Suprapubic skin (tissue), 3 donors: Measurements from ENCODE around the gene BMPR1B.

Experiments used
- CTCF ChIP-seq, 2 donors: fragments of 200-600 bp in 1 of 2; fragments of 450-650 bp in 1 of 2; sonication (generic) in 1 of 2; IDR thresholded peaks; one replicate each; pipeline ENCODE4 v1.5.1; 2016 to 2019; ENCODE audit warnings: antibody characterized with exemption in 2 of 2, mild to moderate bottlenecking in 1 of 2, moderate library complexity in 1 of 2
- POLR2A ChIP-seq, 2 donors: fragments of 450-650 bp; IDR thresholded peaks; one replicate each; pipeline ENCODE4 v1.6.1; 2017; ENCODE audit warnings: antibody characterized with exemption in 2 of 2, mild to moderate bottlenecking in 2 of 2, moderate library complexity in 2 of 2

- TF ChIP-seq POLR2A (IDR thresholded peaks at IDR 0.05) (no peak), CTCF (IDR thresholded peaks at IDR 0.05) (no peak)
Observed at GRCh38 chr4:95183656-95184408, 426.1 kb downstream of the BMPR1B start.
